Bronchial epithelial cell (primary cell): ENCODE measurements around the gene TBC1D9B. TPM values are rescaled to one million over a fixed set of nuclear protein-coding genes. Genes with fewer than 3 reads are reported as not detected.
A peak's percentile ranks its signal among the peaks of the same experiment; 100 is the strongest.

Experiments
- DNase-seq: peaks from one replicate; pipeline ENCODE4 v3.0.0-alpha.2; 2010; ENCODE audit warnings: low read depth
- FAIRE-seq: peaks from 2 replicates; lab custom pipeline; 2011; peaks lifted over from hg19 to GRCh38; lab: Jason Lieb, UNC
- H3K27me3 ChIP-seq: 2 replicates; pipeline ENCODE4 v1.5.1; 2011; ENCODE audit warnings: low read length; ENCODE audit not compliant: control insufficient read depth, insufficient read depth
- H3K36me3 ChIP-seq: 2 replicates; pipeline ENCODE4 v1.5.1; 2011; ENCODE audit warnings: low read length; ENCODE audit not compliant: control insufficient read depth, insufficient read depth
- H3K4me3 ChIP-seq: 2 replicates; pipeline ENCODE4 v1.5.1; 2011; ENCODE audit warnings: mild to moderate bottlenecking, low read depth, low read length, control low read depth
- total RNA-seq: library from RNA; depleted of rRNA; stranded (reverse); fragments of >200 nt; gene quantifications from 2 replicates; pipeline ENCODE4 v1.2.1, GENCODE V29; 2014
- TF ChIP-seq, protein P1 (sequence below): IDR thresholded peaks from 2 replicates; pipeline ENCODE4 v1.5.1; 2011; ENCODE audit warnings: mild to moderate bottlenecking, moderate library complexity, low read length, control low read depth, inconsistent platforms; ENCODE audit not compliant: insufficient read depth, severe bottlenecking

TBC1D9B gene
- total RNA-seq, 1 donor from 2014 or later, result 37.6 TPM

DNA sequence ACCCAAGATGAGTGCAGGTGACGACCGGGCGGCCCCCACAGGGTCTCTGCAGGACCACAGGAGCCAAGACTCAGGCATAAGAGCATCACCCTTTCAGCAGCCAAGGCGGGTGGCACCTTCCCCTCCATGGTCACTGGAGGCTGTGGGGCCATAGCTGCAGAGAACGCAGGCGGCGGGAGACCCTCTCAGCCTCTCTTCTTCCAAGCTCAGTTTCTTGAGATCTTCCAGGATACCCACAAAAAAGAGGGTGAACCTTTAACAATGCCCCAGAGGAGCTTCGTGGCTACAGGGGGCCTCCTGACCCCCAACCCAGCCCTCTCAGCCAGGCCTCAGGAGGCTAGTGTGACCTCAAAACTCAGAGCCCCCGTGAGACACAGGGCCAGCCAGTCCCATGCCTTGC is 5.8 kb upstream of the TBC1D9B start:
- Histone ChIP-seq H3K36me3 (no peaks in the 10 kb centered on the region), H3K27me3 (no peaks in the 10 kb centered on the region), H3K4me3 (no peak overlapping the region)
- FAIRE-seq (no peak), DNase-seq (no peak)
- TF ChIP-seq, protein P1, sequence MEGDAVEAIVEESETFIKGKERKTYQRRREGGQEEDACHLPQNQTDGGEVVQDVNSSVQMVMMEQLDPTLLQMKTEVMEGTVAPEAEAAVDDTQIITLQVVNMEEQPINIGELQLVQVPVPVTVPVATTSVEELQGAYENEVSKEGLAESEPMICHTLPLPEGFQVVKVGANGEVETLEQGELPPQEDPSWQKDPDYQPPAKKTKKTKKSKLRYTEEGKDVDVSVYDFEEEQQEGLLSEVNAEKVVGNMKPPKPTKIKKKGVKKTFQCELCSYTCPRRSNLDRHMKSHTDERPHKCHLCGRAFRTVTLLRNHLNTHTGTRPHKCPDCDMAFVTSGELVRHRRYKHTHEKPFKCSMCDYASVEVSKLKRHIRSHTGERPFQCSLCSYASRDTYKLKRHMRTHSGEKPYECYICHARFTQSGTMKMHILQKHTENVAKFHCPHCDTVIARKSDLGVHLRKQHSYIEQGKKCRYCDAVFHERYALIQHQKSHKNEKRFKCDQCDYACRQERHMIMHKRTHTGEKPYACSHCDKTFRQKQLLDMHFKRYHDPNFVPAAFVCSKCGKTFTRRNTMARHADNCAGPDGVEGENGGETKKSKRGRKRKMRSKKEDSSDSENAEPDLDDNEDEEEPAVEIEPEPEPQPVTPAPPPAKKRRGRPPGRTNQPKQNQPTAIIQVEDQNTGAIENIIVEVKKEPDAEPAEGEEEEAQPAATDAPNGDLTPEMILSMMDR, result no peak

DNA sequence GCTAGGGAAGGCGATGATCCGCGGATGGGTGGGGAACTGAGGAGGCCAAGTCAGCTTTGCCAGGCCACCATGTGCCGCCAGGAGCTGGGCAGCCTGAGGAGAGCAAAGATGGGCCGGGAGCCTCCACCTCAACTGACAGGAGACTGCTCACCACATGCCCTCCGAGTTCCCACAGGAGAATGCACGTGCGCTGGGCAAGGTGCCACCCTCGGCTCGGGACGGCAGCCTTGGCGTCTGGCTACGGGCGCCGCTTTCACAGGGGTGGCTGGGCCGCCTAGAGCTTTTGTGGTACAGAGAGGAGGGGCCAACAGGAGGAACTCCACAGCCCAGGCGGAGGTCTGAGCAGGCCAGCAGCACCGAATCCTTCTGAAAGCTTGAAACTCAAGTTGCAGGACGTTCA is 5.3 kb upstream of the TBC1D9B start:
- Histone ChIP-seq H3K27me3 (no peaks in the 10 kb centered on the region), H3K4me3 (no peak overlapping the region), H3K36me3 (no peaks in the 10 kb centered on the region)
- TF ChIP-seq, protein P1, result no peak
- FAIRE-seq (no peak), DNase-seq (no peak)

DNA sequence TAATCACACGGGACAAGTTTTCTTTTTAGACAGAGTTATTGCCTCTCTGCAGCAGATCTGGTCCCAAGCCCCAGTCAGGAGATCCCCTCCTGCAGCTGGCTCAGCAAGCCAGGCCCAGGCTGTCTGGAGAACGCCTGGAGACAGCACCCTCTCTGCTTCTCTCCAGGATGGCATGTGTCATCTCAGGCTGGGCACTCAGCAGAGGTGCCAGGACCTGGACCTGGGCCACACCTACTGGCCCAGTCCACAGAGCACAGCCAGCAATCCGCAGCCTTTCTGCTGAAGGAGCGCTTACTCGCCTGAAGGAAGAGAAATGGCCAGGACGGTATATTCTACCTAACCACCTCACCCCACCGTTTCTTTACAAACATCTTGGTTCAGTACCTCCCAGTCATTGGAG is 4.7 kb upstream of the TBC1D9B start:
- Histone ChIP-seq H3K36me3 (no peaks in the 10 kb centered on the region), H3K4me3 (no peak overlapping the region), H3K27me3 (no peaks in the 10 kb centered on the region)
- FAIRE-seq (no peak), DNase-seq (no peak)
- TF ChIP-seq, protein P1, result no peak

DNA sequence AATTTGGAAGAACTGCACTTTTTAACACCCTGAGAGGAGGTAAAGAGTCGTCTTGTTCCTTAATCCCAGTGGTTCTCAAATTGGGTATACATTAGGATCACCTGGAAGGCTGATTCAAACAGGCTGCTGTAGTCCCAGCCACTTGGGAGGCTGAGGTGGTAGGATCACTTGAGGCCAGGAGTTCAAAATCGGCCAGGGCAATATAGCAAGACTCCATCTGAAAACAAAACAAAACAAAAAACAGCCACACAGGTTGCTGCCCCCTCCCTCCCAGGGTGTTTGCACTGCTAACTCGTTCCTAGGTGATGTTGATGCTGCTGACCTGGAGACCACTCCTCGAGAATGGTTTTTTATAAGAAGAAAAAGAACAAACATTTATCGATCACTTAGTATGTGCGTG is 1.5 kb upstream of the TBC1D9B start:
- Histone ChIP-seq H3K27me3 (no peaks in the 10 kb centered on the region), H3K36me3 (peaks cover 6% of the 10 kb centered on the region), H3K4me3 (no peak overlapping the region)
- FAIRE-seq (no peak), DNase-seq (no peak)
- TF ChIP-seq, protein P1, result no peak

DNA sequence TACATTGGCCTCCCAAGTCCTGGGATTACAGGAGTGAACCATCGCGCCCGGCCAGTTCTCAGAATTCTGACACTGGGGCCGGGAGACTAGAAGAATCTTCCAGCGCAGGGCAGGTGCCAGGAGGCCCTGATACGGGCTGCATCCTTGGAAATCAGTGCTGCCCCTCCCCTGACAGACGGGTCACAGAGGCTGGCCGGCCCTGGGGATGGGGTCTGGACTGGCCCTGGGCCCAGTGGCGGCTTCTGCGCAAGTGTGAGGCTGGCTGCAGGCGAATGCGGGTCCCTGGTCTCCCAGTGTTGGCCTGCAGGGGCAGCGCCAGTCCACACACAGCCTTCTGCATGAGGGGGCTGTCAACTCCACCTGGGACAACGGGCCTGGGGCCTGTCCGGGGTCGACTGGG is 831 bp upstream of the TBC1D9B start:
- no peak overlapping the region for H3K4me3 ChIP-seq
- no peak for DNase-seq
- H3K36me3 ChIP-seq, result peaks cover 10% of the 10 kb centered on the region
- TF ChIP-seq, protein P1, result peak; percentile 1
- no peak for FAIRE-seq
- H3K27me3 ChIP-seq, result no peaks in the 10 kb centered on the region
